NCI-H82 (cell line): ENCODE results near the gene PIK3R1.

Experiments
- DNase-seq: peaks from one replicate; lab custom pipeline; 2025; lab: John Stamatoyannopoulos, UW

The PIK3R1 gene

DNA sequence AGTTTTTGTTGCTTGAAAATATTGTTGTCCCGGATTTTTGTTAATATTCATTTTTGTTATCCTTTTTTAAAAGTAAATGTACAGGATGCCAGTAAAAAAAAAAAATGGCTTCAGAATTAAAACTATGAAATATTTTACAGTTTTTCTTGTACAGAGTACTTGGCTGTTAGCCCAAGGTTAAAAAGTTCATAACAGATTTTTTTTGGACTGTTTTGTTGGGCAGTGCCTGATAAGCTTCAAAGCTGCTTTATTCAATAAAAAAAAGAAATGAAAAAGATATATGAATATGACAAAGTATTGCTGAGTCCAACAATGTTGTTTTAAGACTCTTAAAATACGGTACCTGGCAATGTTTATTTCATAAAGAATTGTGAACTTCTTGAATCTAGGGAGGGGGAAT is 82.9 kb downstream of the PIK3R1 start:
- no peak for DNase-seq

DNA sequence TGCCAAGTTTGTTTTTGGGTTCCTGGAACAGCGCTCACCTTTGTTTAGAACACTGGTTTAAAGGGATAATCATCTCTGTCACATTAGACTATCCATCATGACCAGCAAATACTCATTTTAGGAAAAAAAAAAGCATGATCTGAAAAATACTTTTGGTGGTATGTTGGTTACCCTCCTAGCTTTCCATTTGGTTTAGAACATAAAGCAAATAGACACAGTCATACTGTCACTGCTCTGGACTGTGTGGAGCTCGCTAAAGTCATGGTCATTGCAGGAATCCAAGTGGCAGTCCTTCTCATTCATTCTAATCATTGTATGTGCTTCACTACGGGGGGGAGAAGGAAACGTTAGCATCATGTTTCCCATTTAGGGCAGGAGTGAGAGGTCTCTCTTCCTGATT is 83.5 kb downstream of the PIK3R1 start:
- DNase-seq = no peak

GRCh38 chr5:68299575-68299974 is 84.0 kb downstream of the PIK3R1 start:
- DNase-seq = no peak

- no peak for DNase-seq
Measured at GRCh38 chr5:68303038-68303738, 87.6 kb downstream of the PIK3R1 start.

GRCh38 chr5:68303754-68304420 is 88.3 kb downstream of the PIK3R1 start:
- no peak for DNase-seq

- peak; percentile 10 for DNase-seq
Measured at GRCh38 chr5:68304421-68305052, 89.0 kb downstream of the PIK3R1 start.

DNA sequence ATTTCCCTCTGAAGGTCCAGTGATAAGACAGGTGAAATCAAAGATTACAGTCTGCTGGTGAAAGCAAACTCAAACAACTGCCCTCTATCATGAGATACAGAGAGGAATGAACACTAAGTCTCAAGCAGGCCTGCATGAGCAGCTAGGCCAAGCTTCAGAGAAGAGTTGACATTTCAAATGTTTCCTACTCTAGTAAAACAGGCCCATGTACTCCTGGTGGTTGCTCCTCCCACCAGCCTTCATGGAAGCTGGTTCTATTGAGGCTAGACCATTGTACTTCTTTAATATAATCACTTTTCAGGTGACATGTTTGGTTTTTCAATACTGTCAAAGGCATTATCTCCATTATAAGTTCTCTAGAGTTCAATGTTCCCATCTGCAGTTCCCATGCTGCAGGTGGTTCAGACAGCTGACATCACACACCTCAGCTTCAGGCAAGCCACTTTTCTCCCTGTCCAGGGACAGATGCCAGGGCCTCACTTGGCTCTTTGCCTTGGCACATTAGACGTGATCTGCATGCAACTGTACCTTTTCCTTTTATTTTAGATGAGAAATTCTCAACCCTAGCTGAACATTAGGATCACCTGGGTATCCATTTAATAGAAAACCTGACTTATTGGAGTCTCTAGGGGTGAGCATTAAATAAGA is 89.8 kb downstream of the PIK3R1 start:
- no peak for DNase-seq

GRCh38 chr5:68306361-68307014 is 90.9 kb downstream of the PIK3R1 start:
- no peak for DNase-seq

DNA sequence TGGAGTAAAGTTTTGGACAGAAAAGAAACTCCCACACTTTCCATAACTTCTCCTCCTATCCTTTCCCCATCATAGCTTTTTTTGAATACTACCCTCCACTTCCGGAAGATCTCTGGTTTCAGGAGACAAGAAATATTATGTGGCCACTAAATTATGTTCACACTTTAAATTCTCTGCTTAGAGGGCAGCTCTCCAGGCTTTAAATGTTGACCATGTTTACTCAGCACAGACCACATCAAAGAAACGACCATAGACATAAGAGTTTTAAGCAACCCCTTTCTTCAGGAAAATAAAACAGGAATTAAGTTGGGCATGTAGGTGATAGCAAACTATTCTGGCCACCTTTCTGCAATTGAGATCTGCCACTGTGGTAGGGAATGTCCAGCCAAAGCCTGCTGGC is 97.8 kb downstream of the PIK3R1 start:
- no peak for DNase-seq

DNA sequence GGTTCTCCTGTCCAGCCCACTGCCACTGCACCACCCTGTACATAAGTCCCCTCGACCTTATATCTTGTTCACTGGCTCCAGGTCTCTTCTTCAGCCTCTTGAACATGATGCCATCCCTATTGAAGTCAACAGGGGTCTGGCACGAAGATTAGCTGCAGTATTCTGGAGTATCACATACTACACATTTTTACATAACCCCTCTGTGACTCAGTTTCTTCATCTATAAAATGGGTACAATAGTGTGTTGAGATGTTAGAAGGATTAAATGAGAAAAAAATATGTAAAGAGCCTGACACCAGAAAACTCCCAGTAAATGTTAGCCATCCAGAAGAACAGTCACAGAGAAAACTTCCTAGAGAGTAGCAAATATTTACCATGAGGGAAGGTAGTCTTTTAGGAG is 98.9 kb downstream of the PIK3R1 start:
- no peak for DNase-seq

DNA sequence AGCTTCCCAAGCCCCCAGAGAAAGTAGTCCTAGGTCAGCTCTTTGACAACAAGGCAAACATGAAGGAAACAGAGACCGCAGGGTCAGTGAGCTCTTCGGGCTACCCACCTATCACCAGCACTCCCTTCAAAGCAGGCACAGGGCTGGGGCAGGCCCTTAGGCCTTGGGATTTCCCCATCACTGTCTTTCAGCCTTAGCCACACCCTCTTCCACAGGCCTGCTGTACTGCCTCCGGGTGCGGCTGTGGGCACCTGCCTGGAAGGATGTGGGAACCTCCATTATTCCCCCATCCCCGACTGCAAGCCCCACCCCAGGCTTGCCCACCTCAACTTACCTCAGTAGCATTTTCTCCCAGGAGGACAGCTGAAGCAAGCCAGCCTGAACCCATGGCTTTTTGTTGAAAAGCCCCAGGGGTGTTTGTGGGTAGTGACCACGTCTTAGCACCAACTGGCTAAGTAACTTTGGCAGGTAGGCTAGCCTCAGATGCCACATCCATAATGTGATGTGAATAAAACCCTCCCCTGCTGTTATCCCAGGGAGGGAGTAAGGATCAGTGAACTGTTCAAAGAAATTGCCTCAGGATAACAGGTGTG is 100.2 kb downstream of the PIK3R1 start:
- DNase-seq = no peak

- DNase-seq = no peak
Measured at GRCh38 chr5:68316469-68316868, 100.9 kb downstream of the PIK3R1 start.

- no peak for DNase-seq
Measured at GRCh38 chr5:68317646-68318045, 102.1 kb downstream of the PIK3R1 start.

DNA sequence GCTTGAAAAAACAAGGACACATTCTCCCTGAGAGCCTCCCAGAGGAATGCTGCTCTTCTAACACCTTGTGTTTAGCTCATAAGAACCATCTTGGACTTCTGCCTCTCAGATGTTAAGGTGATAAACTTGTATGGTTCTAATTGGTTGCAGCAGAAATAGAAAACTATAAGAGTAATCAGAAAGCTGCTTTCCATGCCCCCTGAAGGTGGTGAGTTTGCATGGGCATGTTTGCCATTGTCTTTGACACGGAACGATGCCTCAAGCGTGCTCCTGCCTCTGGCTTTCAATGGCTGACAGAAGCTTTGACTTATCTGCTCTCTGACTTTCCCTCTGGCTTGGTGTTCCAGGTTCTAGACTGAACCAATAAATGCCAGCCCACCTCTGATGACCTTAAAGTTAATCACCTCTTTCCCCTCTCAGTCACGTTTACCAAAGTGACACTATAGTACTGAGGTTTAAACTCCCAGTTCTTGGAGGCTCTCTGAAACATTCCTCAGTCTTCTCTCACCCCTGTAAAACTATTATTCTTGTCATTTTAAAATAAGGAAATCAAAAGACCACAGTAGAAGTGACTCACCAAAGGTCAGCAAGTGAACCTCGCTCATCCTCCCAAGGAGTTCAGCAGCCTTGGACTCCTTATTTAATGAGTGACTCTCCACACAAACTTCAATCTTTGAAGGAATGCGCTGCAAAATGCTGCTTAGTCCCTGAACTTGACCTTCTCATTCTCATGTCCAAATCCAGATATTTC is 103.6 kb downstream of the PIK3R1 start:
- DNase-seq = no peak

- DNase-seq = no peak
Measured at GRCh38 chr5:68319706-68320412, 104.3 kb downstream of the PIK3R1 start.

GRCh38 chr5:68320413-68320986 is 104.9 kb downstream of the PIK3R1 start:
- DNase-seq = no peak

DNA sequence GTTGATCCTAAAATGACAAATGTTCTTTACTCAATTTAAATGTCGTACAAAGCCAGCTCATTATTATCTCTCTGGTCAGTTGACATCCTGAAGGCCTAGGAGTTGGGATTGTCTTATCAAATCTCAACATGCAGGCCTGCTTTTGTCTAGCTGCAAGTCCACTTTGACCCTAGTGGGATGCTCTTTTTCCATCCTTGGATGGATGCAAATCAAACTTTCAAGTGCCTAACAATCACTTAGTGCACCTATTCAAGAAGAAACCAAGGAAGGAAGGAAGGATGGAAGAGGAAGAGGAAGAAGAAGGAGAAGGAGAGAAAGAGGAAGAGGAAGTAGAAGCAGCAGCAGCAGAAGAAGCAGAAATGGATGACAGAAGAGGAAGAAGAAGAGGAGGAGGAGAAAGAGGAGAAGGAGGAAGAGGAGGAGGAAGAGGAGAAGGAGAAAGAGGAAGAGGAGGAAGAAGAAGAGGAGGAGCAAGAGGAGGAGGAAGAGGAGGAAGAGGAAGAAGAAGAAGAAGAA is 109.6 kb downstream of the PIK3R1 start:
- DNase-seq = no peak

DNA sequence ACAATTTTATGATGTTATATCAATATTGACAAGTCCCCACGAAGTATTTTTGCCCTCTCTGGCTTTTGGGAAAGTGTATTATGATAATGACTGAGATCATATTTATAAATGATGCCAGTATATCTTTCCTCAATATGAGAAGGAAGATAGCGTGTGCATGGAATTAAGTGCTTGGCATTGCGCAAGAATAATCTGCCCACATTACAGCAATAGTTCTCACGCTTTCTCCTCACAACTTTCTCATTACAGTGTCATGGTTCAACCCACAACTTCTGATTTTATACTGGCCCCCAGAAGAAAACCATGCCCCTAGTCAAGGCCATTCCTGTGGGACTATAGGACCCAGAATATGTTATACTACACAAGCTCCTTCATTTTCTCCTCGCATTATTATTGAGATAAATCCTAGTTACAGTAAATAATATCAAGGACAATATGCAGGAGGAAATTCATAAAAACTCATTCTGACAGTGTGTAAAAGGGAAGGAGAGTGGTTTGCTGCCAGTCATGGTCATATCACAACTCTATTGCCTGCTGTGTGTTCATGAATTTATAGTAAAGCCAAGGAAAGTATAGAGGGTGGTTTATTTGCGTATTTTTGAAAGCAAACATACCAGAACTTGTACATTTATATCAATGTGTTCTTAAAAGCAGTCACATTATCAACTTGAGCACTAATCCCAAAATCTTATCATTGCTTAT is 114.1 kb downstream of the PIK3R1 start:
- DNase-seq = no peak

GRCh38 chr5:68330574-68330973 is 115.0 kb downstream of the PIK3R1 start:
- DNase-seq = no peak
